Lower leg skin (tissue), 4 donors: ENCODE data around the gene C1orf87. TPM values are rescaled to one million over a fixed set of nuclear protein-coding genes. Genes with fewer than 3 reads are reported as not detected.

Source experiments
- DNase-seq, 2 donors: peaks; one replicate each; pipeline ENCODE4 v3.0.0-alpha.2; 2019; ENCODE audit warnings: low spot score in 2 of 2
- H3K4me3 ChIP-seq: fragments of 200-600 bp; sonication (generic); 2 replicates; pipeline ENCODE4 v1.5.1; 2017; ENCODE audit warnings: mild to moderate bottlenecking, low read depth; ENCODE audit not compliant: poor library complexity, severe bottlenecking
- CTCF ChIP-seq, 3 donors: fragments of 450-650 bp; IDR thresholded peaks; one replicate each; pipeline ENCODE4 v1.5.1; 2016; ENCODE audit warnings: antibody characterized with exemption in 3 of 3, mild to moderate bottlenecking in 3 of 3, moderate library complexity in 2 of 3
- POLR2A ChIP-seq, 2 donors: fragments of 450-650 bp; IDR thresholded peaks; one replicate each; pipeline ENCODE4 v1.6.1; 2016 to 2017; ENCODE audit warnings: antibody characterized with exemption in 2 of 2, mild to moderate bottlenecking in 1 of 2, moderate library complexity in 1 of 2
- WGBS, 2 donors: methylation state at CpG; one replicate each; pipeline ENCODE4 v1.1.5; 2018; 5-methylcytosine and 5-hydroxymethylcytosine counted together
- intact Hi-C: fragments of 100-400 bp; cut with DNase I; formaldehyde crosslinking; loops from one replicate; pipeline ENCODE4 v1.15.0; 2023; ENCODE audit warnings: low total_unique reads
- total RNA-seq, 4 donors: library from RNA; depleted of rRNA; stranded (reverse); fragments of >200 nt; gene quantifications; one replicate each; pipeline ENCODE4 v1.1.0, GENCODE V29; 2016

C1orf87 gene
- total RNA-seq, 4 donors from 2014 or later: 1.3 TPM; not detected in 3

GRCh38 chr1:60069691-60070090, 3.9 kb downstream of the C1orf87 start:
- TF ChIP-seq POLR2A (IDR thresholded peaks at IDR 0.05) (no peak), CTCF (IDR thresholded peaks at IDR 0.05) (no peak)
- intact Hi-C loops: no loop called here
- WGBS, 2 donors: 95 to 96% methylated on average over 1 of the region's 1 CpG
- H3K4me3 ChIP-seq: no peak overlapping the region
- DNase-seq: no peak

GRCh38 chr1:60068393-60069045, 5.1 kb downstream of the C1orf87 start:
- DNase-seq: no peak
- no peak overlapping the region for H3K4me3 ChIP-seq
- intact Hi-C loops: no loop called here
- TF ChIP-seq CTCF (IDR thresholded peaks at IDR 0.05) (no peak), POLR2A (IDR thresholded peaks at IDR 0.05) (no peak)
- WGBS, 2 donors: 47 to 50% methylated on average over 1 of the region's 1 CpG

GRCh38 chr1:60066001-60066400, 7.6 kb downstream of the C1orf87 start:
- no peak overlapping the region for H3K4me3 ChIP-seq
- no peak for TF ChIP-seq CTCF (IDR thresholded peaks at IDR 0.05)
- TF ChIP-seq POLR2A (IDR thresholded peaks at IDR 0.05): no peak
- DNase-seq: no peak
- intact Hi-C loops: no loop called here
- 53 to 69% methylated on average over 1 of the region's 1 CpG for WGBS, 2 donors

GRCh38 chr1:60065199-60065598, 8.4 kb downstream of the C1orf87 start:
- intact Hi-C loops: no loop called here
- TF ChIP-seq CTCF (IDR thresholded peaks at IDR 0.05): no peak
- no peak for TF ChIP-seq POLR2A (IDR thresholded peaks at IDR 0.05)
- no peak overlapping the region for H3K4me3 ChIP-seq
- no peak for DNase-seq
- WGBS, 2 donors: 72 to 91% methylated on average over 2 of the region's 2 CpGs

- no peak for TF ChIP-seq CTCF (IDR thresholded peaks at IDR 0.05)
- TF ChIP-seq POLR2A (IDR thresholded peaks at IDR 0.05): no peak
- intact Hi-C loops: no loop called here
- no peak for DNase-seq
- H3K4me3 ChIP-seq: no peak overlapping the region
- 86 to 87% methylated on average over 4 of the region's 4 CpGs for WGBS, 2 donors
These were observed 10.0 kb downstream of the C1orf87 start for GRCh38 chr1:60063561-60063960.

GRCh38 chr1:60059468-60059867, 14.1 kb downstream of the C1orf87 start:
- TF ChIP-seq CTCF (IDR thresholded peaks at IDR 0.05): no peak
- no peak for TF ChIP-seq POLR2A (IDR thresholded peaks at IDR 0.05)
- intact Hi-C loops: no loop called here
- no peak for DNase-seq
- no peak overlapping the region for H3K4me3 ChIP-seq
- 89 to 90% methylated on average over 7 of the region's 7 CpGs for WGBS, 2 donors
